ENCODE results near the gene GPX4.

Gene GPX4

GRCh38 chr19:1057176-1057855 lies 46.5 kb upstream of the GPX4 start:
- Histone ChIP-seq H3K4ac (ENCODE audit: low read depth, low read length) (no peak overlapping the region), H3K79me1 (ENCODE audit: low read length) (no peaks in the 10 kb centered on the region), H4K91ac (ENCODE audit: low read depth, low read length) (no peak overlapping the region), H2BK5ac (ENCODE audit: low read depth, low read length, poor library complexity) (no peak overlapping the region), H2BK120ac (ENCODE audit: insufficient read depth, low read length, poor library complexity) (no peak overlapping the region), H2AFZ (ENCODE audit: insufficient read depth, low read length, poor library complexity) (no peak overlapping the region), H3K9me3 (ENCODE audit: insufficient read depth, low read depth, low read length) (peaks cover 34% of the 10 kb centered on the region), H2BK12ac (ENCODE audit: low read length) (no peak overlapping the region), H3K14ac (ENCODE audit: low read length) (no peak overlapping the region), H3K23ac (ENCODE audit: low read length) (no peak overlapping the region), H4K8ac (ENCODE audit: low read depth, low read length) (no peak overlapping the region), H3K4me1 (ENCODE audit: control insufficient read depth in 1 of 2, insufficient read depth in 2 of 2, low read length in 2 of 2) (no peaks in the 10 kb centered on the region), H3K36me3 (ENCODE audit: control insufficient read depth in 1 of 2, insufficient read depth in 2 of 2, low read length in 2 of 2) (peaks cover 41 to 46% of the 10 kb centered on the region in 2 experiments), H3K27me3 (ENCODE audit: insufficient read depth, low read length) (no peaks in the 10 kb centered on the region), H2AK5ac (ENCODE audit: low read length) (no peak overlapping the region), H3K4me3 (ENCODE audit: low read depth, low read length) (peak overlapping the region; percentile 33), H3K27ac (ENCODE audit: low read depth, low read length) (no peak overlapping the region), H4K12ac (ENCODE audit: low read depth, low read length) (no peak overlapping the region), H3K4me2 (ENCODE audit: low read length) (no peak overlapping the region), H3K79me2 (ENCODE audit: control insufficient read depth, insufficient read depth, low read length, poor library complexity) (no peaks in the 10 kb centered on the region), H3K9ac (ENCODE audit: low read length) (no peak overlapping the region), H3K18ac (ENCODE audit: low read length) (no peak overlapping the region)
- peak in 1 of 2 donors; percentile 33 for DNase-seq
- WGBS (ENCODE audit: extremely low coverage, insufficient coverage, insufficient read length): no CpG with 5 or more reads among the region's 3 CpGs

- no peaks in the 10 kb centered on the region for H3K79me1 ChIP-seq (ENCODE audit: low read length)
- no peak overlapping the region for H2AFZ ChIP-seq (ENCODE audit: insufficient read depth, low read length, poor library complexity)
- H4K12ac ChIP-seq (ENCODE audit: low read depth, low read length): no peak overlapping the region
- H2BK5ac ChIP-seq (ENCODE audit: low read depth, low read length, poor library complexity): no peak overlapping the region
- no peak overlapping the region for H3K4me2 ChIP-seq (ENCODE audit: low read length)
- H3K79me2 ChIP-seq (ENCODE audit: control insufficient read depth, insufficient read depth, low read length, poor library complexity): no peaks in the 10 kb centered on the region
- H3K27me3 ChIP-seq (ENCODE audit: insufficient read depth, low read length): no peaks in the 10 kb centered on the region
- peaks cover 41 to 45% of the 10 kb centered on the region in 2 experiments for H3K36me3 ChIP-seq (ENCODE audit: control insufficient read depth in 1 of 2, insufficient read depth in 2 of 2, low read length in 2 of 2)
- H2BK12ac ChIP-seq (ENCODE audit: low read length): no peak overlapping the region
- H4K8ac ChIP-seq (ENCODE audit: low read depth, low read length): no peak overlapping the region
- H3K9me3 ChIP-seq (ENCODE audit: insufficient read depth, low read depth, low read length): peaks cover 38% of the 10 kb centered on the region
- no peak overlapping the region for H2AK5ac ChIP-seq (ENCODE audit: low read length)
- no peak overlapping the region for H2BK120ac ChIP-seq (ENCODE audit: insufficient read depth, low read length, poor library complexity)
- H3K4me3 ChIP-seq (ENCODE audit: low read depth, low read length): no peak overlapping the region
- WGBS (ENCODE audit: extremely low coverage, insufficient coverage, insufficient read length): no CpG with 5 or more reads among the region's 5 CpGs
- H3K4ac ChIP-seq (ENCODE audit: low read depth, low read length): no peak overlapping the region
- no peak overlapping the region for H3K27ac ChIP-seq (ENCODE audit: low read depth, low read length)
- no peaks in the 10 kb centered on the region for H3K4me1 ChIP-seq (ENCODE audit: control insufficient read depth in 1 of 2, insufficient read depth in 2 of 2, low read length in 2 of 2)
- H3K18ac ChIP-seq (ENCODE audit: low read length): no peak overlapping the region
- no peak for DNase-seq
- no peak overlapping the region for H4K91ac ChIP-seq (ENCODE audit: low read depth, low read length)
- no peak overlapping the region for H3K9ac ChIP-seq (ENCODE audit: low read length)
- H3K14ac ChIP-seq (ENCODE audit: low read length): no peak overlapping the region
- H3K23ac ChIP-seq (ENCODE audit: low read length): no peak overlapping the region
Measured at GRCh38 chr19:1058112-1058511, 45.7 kb upstream of the GPX4 start.

GRCh38 chr19:1060689-1061088 lies 43.1 kb upstream of the GPX4 start:
- no peak overlapping the region for H3K18ac ChIP-seq (ENCODE audit: low read length)
- H3K4ac ChIP-seq (ENCODE audit: low read depth, low read length): no peak overlapping the region
- H2BK12ac ChIP-seq (ENCODE audit: low read length): no peak overlapping the region
- H3K9ac ChIP-seq (ENCODE audit: low read length): no peak overlapping the region
- no peaks in the 10 kb centered on the region for H3K79me2 ChIP-seq (ENCODE audit: control insufficient read depth, insufficient read depth, low read length, poor library complexity)
- H3K4me1 ChIP-seq (ENCODE audit: control insufficient read depth in 1 of 2, insufficient read depth in 2 of 2, low read length in 2 of 2): peaks cover 10 to 11% of the 10 kb centered on the region in 2 experiments
- H4K12ac ChIP-seq (ENCODE audit: low read depth, low read length): no peak overlapping the region
- H2BK5ac ChIP-seq (ENCODE audit: low read depth, low read length, poor library complexity): no peak overlapping the region
- no peak overlapping the region for H3K4me3 ChIP-seq (ENCODE audit: low read depth, low read length)
- H2BK120ac ChIP-seq (ENCODE audit: insufficient read depth, low read length, poor library complexity): no peak overlapping the region
- H3K9me3 ChIP-seq (ENCODE audit: insufficient read depth, low read depth, low read length): peaks cover 40% of the 10 kb centered on the region
- no peak overlapping the region for H3K27ac ChIP-seq (ENCODE audit: low read depth, low read length)
- H2AK5ac ChIP-seq (ENCODE audit: low read length): no peak overlapping the region
- WGBS (ENCODE audit: extremely low coverage, insufficient coverage, insufficient read length): no CpG with 5 or more reads among the region's 5 CpGs
- H3K14ac ChIP-seq (ENCODE audit: low read length): no peak overlapping the region
- H4K91ac ChIP-seq (ENCODE audit: low read depth, low read length): no peak overlapping the region
- H3K4me2 ChIP-seq (ENCODE audit: low read length): no peak overlapping the region
- H4K8ac ChIP-seq (ENCODE audit: low read depth, low read length): no peak overlapping the region
- no peak for DNase-seq
- no peak overlapping the region for H3K23ac ChIP-seq (ENCODE audit: low read length)
- peaks cover 29 to 30% of the 10 kb centered on the region in 2 experiments for H3K36me3 ChIP-seq (ENCODE audit: control insufficient read depth in 1 of 2, insufficient read depth in 2 of 2, low read length in 2 of 2)
- H2AFZ ChIP-seq (ENCODE audit: insufficient read depth, low read length, poor library complexity): no peak overlapping the region
- H3K79me1 ChIP-seq (ENCODE audit: low read length): peaks cover 9% of the 10 kb centered on the region
- H3K27me3 ChIP-seq (ENCODE audit: insufficient read depth, low read length): no peaks in the 10 kb centered on the region

- Histone ChIP-seq H2BK12ac (ENCODE audit: low read length) (no peak overlapping the region), H3K4me2 (ENCODE audit: low read length) (no peak overlapping the region), H3K79me1 (ENCODE audit: low read length) (peaks cover 18% of the 10 kb centered on the region), H4K12ac (ENCODE audit: low read depth, low read length) (no peak overlapping the region), H2BK120ac (ENCODE audit: insufficient read depth, low read length, poor library complexity) (no peak overlapping the region), H3K36me3 (ENCODE audit: control insufficient read depth in 1 of 2, insufficient read depth in 2 of 2, low read length in 2 of 2) (peaks cover 17 to 18% of the 10 kb centered on the region in 2 experiments), H3K27ac (ENCODE audit: low read depth, low read length) (no peak overlapping the region), H3K27me3 (ENCODE audit: insufficient read depth, low read length) (no peaks in the 10 kb centered on the region), H2AK5ac (ENCODE audit: low read length) (no peak overlapping the region), H3K79me2 (ENCODE audit: control insufficient read depth, insufficient read depth, low read length, poor library complexity) (no peaks in the 10 kb centered on the region), H3K23ac (ENCODE audit: low read length) (no peak overlapping the region), H4K8ac (ENCODE audit: low read depth, low read length) (no peak overlapping the region), H2BK5ac (ENCODE audit: low read depth, low read length, poor library complexity) (no peak overlapping the region), H3K9me3 (ENCODE audit: insufficient read depth, low read depth, low read length) (peaks cover 29% of the 10 kb centered on the region), H4K91ac (ENCODE audit: low read depth, low read length) (no peak overlapping the region), H3K9ac (ENCODE audit: low read length) (no peak overlapping the region), H3K4ac (ENCODE audit: low read depth, low read length) (no peak overlapping the region), H3K14ac (ENCODE audit: low read length) (no peak overlapping the region), H3K18ac (ENCODE audit: low read length) (no peak overlapping the region), H3K4me3 (ENCODE audit: low read depth, low read length) (no peak overlapping the region), H3K4me1 (ENCODE audit: control insufficient read depth in 1 of 2, insufficient read depth in 2 of 2, low read length in 2 of 2) (peaks cover 22% of the 10 kb centered on the region in 2 experiments), H2AFZ (ENCODE audit: insufficient read depth, low read length, poor library complexity) (no peak overlapping the region)
- DNase-seq: no peak
- WGBS (ENCODE audit: extremely low coverage, insufficient coverage, insufficient read length): no CpG with 5 or more reads among the region's 20 CpGs
Measured at GRCh38 chr19:1061987-1062386, 41.8 kb upstream of the GPX4 start.
